Suprapubic skin (tissue), 4 donors: ENCODE measurements around the gene FAM151B. TPM values are rescaled to one million over a fixed set of nuclear protein-coding genes. Genes with fewer than 3 reads are reported as not detected.
"Not testable (repeated sequence)": the region's sequence is repeated elsewhere in the genome, so short reads cannot be mapped to it uniquely, and the experiment has no call there.

Source experiments
- DNase-seq, 2 donors: peaks; one replicate each; pipeline ENCODE4 v3.0.0-alpha.2; 2019; ENCODE audit warnings: low spot score in 2 of 2
- H3K27ac ChIP-seq: fragments of 200-600 bp; sonication (generic); one replicate; pipeline ENCODE4 v1.5.1; 2019
- H3K27me3 ChIP-seq: fragments of 200-600 bp; sonication (generic); one replicate; pipeline ENCODE4 v1.5.1; 2019
- H3K36me3 ChIP-seq: fragments of 200-600 bp; sonication (generic); one replicate; pipeline ENCODE4 v1.5.1; 2019
- H3K4me1 ChIP-seq: fragments of 200-600 bp; sonication (generic); one replicate; pipeline ENCODE4 v1.5.1; 2019
- H3K4me3 ChIP-seq: fragments of 200-600 bp; sonication (generic); one replicate; pipeline ENCODE4 v1.5.1; 2019; ENCODE audit warnings: mild to moderate bottlenecking
- H3K9me3 ChIP-seq: fragments of 200-600 bp; sonication (generic); one replicate; pipeline ENCODE4 v1.5.1; 2019
- CTCF ChIP-seq, 2 donors: fragments of 200-600 bp in 1 of 2; fragments of 450-650 bp in 1 of 2; sonication (generic) in 1 of 2; IDR thresholded peaks; one replicate each; pipeline ENCODE4 v1.5.1; 2016 to 2019; ENCODE audit warnings: antibody characterized with exemption in 2 of 2, mild to moderate bottlenecking in 1 of 2, moderate library complexity in 1 of 2
- EP300 ChIP-seq: sonication (generic); formaldehyde crosslinking; IDR thresholded peaks from one replicate; pipeline ENCODE4 v1.6.1; 2017; ENCODE audit warnings: antibody characterized with exemption
- POLR2A ChIP-seq, 2 donors: fragments of 450-650 bp; IDR thresholded peaks; one replicate each; pipeline ENCODE4 v1.6.1; 2017; ENCODE audit warnings: antibody characterized with exemption in 2 of 2, mild to moderate bottlenecking in 2 of 2, moderate library complexity in 2 of 2
- POLR2AphosphoS5 ChIP-seq, 3 donors: sonication (generic); formaldehyde crosslinking; IDR thresholded peaks; one replicate each; pipeline ENCODE4 v1.6.1; 2017; ENCODE audit warnings: antibody characterized with exemption in 3 of 3
- WGBS: methylation state at CpG from one replicate; pipeline ENCODE4 v1.1.5; 2018; 5-methylcytosine and 5-hydroxymethylcytosine counted together
- total RNA-seq, 4 donors: library from RNA; depleted of rRNA; stranded (reverse); fragments of >200 nt; gene quantifications; one replicate each; pipeline ENCODE4 v1.1.0, GENCODE V29; 2016

The FAM151B gene
- total RNA-seq, 4 donors from 2014 or later = 0.56 to 3.3 (median 2.0) TPM

- TF ChIP-seq EP300 = no peak
- no peak for TF ChIP-seq POLR2AphosphoS5 (IDR thresholded peaks at IDR 0.05)
- no peak for TF ChIP-seq CTCF (IDR thresholded peaks at IDR 0.05)
- TF ChIP-seq POLR2A (IDR thresholded peaks at IDR 0.05) = no peak
- no peaks in the 10 kb centered on the region for H3K36me3 ChIP-seq
- DNase-seq = no peak
- H3K27ac ChIP-seq = no peak overlapping the region
- H3K27me3 ChIP-seq = peaks cover 64% of the 10 kb centered on the region
- no peak overlapping the region for H3K4me3 ChIP-seq
- no peaks in the 10 kb centered on the region for H3K9me3 ChIP-seq
- 73% methylated on average over 3 of the region's 3 CpGs for WGBS
- peaks cover 19% of the 10 kb centered on the region for H3K4me1 ChIP-seq
Measured at GRCh38 chr5:80573062-80573461, 85.2 kb downstream of the FAM151B start.

GRCh38 chr5:80576383-80576782, 88.5 kb downstream of the FAM151B start:
- H3K9me3 ChIP-seq = no peaks in the 10 kb centered on the region
- peaks cover 30% of the 10 kb centered on the region for H3K27me3 ChIP-seq
- 87% methylated on average over 5 of the region's 5 CpGs for whole genome bisulfite sequencing
- TF ChIP-seq CTCF (IDR thresholded peaks at IDR 0.05) (no peak), EP300 (no peak), POLR2A (IDR thresholded peaks at IDR 0.05) (no peak), POLR2AphosphoS5 (IDR thresholded peaks at IDR 0.05) (no peak)
- H3K36me3 ChIP-seq = no peaks in the 10 kb centered on the region
- no peaks in the 10 kb centered on the region for H3K4me1 ChIP-seq
- no peak overlapping the region for H3K27ac ChIP-seq
- no peak for DNase-seq
- no peak overlapping the region for H3K4me3 ChIP-seq

- WGBS = 16% methylated on average over 5 of the region's 5 CpGs
- Histone ChIP-seq H3K4me1 (no peaks in the 10 kb centered on the region), H3K27ac (no peak overlapping the region), H3K27me3 (peaks cover 19% of the 10 kb centered on the region), H3K36me3 (no peaks in the 10 kb centered on the region), H3K9me3 (no peaks in the 10 kb centered on the region), H3K4me3 (no peak overlapping the region)
- no peak for DNase-seq
- TF ChIP-seq POLR2A (IDR thresholded peaks at IDR 0.05) = no peak
- no peak for TF ChIP-seq CTCF (IDR thresholded peaks at IDR 0.05)
- TF ChIP-seq EP300 = no peak
- TF ChIP-seq POLR2AphosphoS5 (IDR thresholded peaks at IDR 0.05) = no peak
Measured at GRCh38 chr5:80577707-80578106, 89.8 kb downstream of the FAM151B start.

GRCh38 chr5:80579050-80579449, 91.2 kb downstream of the FAM151B start:
- TF ChIP-seq POLR2A (IDR thresholded peaks at IDR 0.05) = no peak
- H3K27ac ChIP-seq = no peak overlapping the region
- no peak for DNase-seq
- H3K9me3 ChIP-seq = no peaks in the 10 kb centered on the region
- no peaks in the 10 kb centered on the region for H3K4me1 ChIP-seq
- peaks cover 5% of the 10 kb centered on the region for H3K27me3 ChIP-seq
- 91% methylated on average over 2 of the region's 2 CpGs for WGBS
- no peak overlapping the region for H3K4me3 ChIP-seq
- no peaks in the 10 kb centered on the region for H3K36me3 ChIP-seq

GRCh38 chr5:80580291-80580690, 92.4 kb downstream of the FAM151B start:
- WGBS = 85% methylated on average over 3 of the region's 3 CpGs

GRCh38 chr5:80584770-80585169, 96.9 kb downstream of the FAM151B start:
- no peaks in the 10 kb centered on the region for H3K27me3 ChIP-seq
- no peaks in the 10 kb centered on the region for H3K9me3 ChIP-seq
- no peaks in the 10 kb centered on the region for H3K4me1 ChIP-seq
- H3K4me3 ChIP-seq = no peak overlapping the region
- TF ChIP-seq EP300 = no peak
- no peak for TF ChIP-seq CTCF (IDR thresholded peaks at IDR 0.05)
- no peak for TF ChIP-seq POLR2A (IDR thresholded peaks at IDR 0.05)
- no peak for TF ChIP-seq POLR2AphosphoS5 (IDR thresholded peaks at IDR 0.05)
- DNase-seq = no peak
- H3K27ac ChIP-seq = no peak overlapping the region
- no peaks in the 10 kb centered on the region for H3K36me3 ChIP-seq
- WGBS = 91% methylated on average over 6 of the region's 6 CpGs

More at GRCh38 chr5:80580291-80580690, 92.4 kb downstream of the FAM151B start:
- H3K27ac ChIP-seq, H3K4me3 ChIP-seq, H3K9me3 ChIP-seq, H3K4me1 ChIP-seq, H3K36me3 ChIP-seq, DNase-seq, H3K27me3 ChIP-seq: not testable (repeated sequence)
